ENCODE results near the gene ZNF385C.
"Not testable (repeated sequence)": the region's sequence is repeated elsewhere in the genome, so short reads cannot be mapped to it uniquely, and the experiment has no call there.

Gene ZNF385C

DNA sequence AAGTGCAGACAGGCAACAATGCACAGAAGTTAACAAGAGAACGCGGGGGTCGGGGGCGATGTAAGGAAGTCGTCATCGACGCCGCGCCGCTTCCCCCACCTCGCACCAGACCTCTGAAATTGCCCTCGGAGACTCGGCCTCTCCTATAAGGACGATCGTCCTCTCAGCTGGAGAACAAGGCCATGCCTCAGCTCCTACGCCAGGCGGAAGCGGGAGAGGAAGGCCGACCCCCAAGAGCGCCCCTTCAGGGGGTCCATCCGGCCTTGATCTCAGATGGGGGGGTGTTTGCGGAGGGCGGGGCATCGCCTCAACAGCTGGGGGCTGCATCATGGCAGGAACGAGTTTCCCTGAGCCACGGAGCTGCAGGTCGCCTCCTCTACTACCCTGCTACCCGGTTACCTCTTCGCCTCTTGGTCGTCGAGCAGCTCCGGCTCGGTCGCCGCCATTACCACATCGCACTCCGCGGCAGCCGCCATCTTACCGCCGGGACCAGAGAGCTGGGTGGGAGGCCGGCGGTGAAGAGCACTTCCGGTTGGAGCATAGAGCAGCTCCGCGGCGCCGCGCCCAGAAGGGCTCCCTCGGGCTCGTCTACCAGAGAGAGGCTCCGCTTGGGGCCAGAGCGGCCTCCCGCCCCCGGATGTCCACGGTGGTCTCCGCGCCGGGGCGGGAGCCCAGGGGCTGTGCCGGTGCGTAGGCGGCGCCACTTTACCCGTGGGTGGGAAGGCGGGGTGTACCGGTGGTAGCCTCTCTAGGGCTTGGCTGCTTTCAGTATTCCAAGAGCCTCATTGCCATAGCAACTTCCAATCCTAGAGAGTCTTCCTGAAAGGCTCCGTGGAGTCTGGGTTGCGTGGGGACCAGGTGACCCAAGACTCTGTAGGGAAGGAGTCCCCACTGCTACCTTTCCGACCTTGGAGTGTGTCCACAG, 81.1 kb downstream of the ZNF385C start, which contains the start of gene DNAJC7:
Gene DNAJC7 (minus strand): TSS at position 499 of the 925 bp plus-strand sequence. CDS start 23 bp downstream, at position 476.
- DNase-seq, result peak; percentile 94

DNA sequence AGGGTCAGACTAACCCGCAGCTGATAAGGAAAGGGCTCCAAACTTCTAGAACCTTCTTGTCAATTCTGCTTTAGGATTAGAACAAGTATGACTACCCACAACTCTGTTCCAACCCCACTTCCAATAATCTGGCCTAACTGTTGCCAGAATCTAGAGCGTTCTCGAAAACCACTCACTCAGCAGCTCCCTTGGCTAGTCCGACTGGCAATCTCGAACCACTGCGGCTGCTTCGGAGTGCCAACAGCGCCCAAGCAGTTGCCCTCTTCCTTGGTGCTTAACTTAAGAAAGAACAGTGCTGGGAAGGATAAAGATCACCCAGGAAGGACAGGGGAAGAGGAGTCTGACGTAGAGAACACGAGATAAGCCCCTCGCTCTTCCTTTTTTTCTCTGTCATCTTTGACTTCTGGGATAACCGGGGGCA, 81.9 kb downstream of the ZNF385C start:
- DNase-seq, result peak; percentile 33

- not testable (repeated sequence) for DNase-seq
Measured at GRCh38 chr17:42013740-42014139, 84.5 kb downstream of the ZNF385C start.

GRCh38 chr17:42012363-42012762, 85.9 kb downstream of the ZNF385C start:
- DNase-seq, result not testable (repeated sequence)

DNA sequence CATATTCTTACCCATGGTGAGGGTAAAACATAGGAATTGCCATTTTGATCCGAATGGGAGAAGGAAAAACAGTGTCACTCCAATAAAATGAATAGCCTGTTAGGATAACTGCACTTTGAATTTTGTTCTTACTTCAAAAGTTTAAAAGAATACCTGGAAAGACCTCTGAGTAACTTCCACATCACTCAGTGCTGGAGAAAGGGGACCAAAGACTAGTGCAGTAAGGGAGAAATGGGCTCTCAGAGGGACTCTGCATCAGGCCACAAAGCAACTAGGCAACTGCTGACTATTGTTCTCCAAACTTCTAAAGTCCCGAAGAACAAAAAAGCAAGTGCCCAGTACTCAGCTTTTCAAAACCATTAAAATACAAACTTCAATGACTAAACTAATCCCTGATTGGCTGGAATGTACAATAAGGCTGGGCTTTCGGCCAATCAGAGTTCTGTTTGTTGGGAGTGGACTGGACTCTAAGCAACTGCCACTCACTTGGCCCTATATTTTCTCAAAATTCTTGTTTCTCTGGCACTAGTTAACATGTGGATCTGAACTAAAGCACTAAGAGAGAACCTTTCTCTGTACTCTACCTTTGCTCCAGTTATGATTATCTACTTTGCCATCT, 87.3 kb downstream of the ZNF385C start:
- DNase-seq, result no peak

- not testable (repeated sequence) for DNase-seq
Measured at GRCh38 chr17:42010266-42010680, 88.0 kb downstream of the ZNF385C start.

GRCh38 chr17:42009170-42009569, 89.1 kb downstream of the ZNF385C start:
- no peak for DNase-seq

- no peak for DNase-seq
Measured at GRCh38 chr17:42005166-42005565, 93.1 kb downstream of the ZNF385C start.

DNA sequence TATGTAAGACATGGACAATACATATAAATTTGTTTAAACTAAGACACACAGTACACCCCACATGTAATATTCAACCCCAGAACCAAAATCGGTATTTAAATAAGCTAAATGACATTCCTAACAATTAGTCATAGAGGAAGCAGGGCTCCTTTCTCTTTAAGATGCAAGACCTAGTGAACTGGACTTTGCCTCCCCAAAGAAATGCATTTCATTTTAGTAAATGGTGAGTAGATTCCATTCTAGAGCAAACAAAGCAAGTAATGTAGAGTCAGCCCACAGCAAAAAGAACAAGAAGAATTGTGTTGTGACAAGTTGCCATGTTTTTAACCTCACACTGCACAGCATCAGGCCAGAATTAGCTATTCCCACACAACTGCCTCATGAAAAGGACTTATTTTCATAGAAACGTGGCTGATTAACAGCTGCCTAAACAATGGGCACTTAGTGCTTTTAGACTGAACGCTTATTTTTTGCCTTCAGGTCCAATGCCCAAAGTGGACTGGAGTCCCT, 95.4 kb downstream of the ZNF385C start:
- DNase-seq, result no peak

- no peak for DNase-seq
Measured at GRCh38 chr17:42002175-42002791, 96.0 kb downstream of the ZNF385C start.

- DNase-seq, result no peak
Measured at GRCh38 chr17:42001729-42002128, 96.5 kb downstream of the ZNF385C start.

- DNase-seq, result no peak
Measured at GRCh38 chr17:42000413-42001133, 97.7 kb downstream of the ZNF385C start.

- no peak for DNase-seq
Measured at GRCh38 chr17:41998497-41998896, 99.8 kb downstream of the ZNF385C start.

- DNase-seq, result no peak
Measured at GRCh38 chr17:41996855-41997164, 101.5 kb downstream of the ZNF385C start.

GRCh38 chr17:41992576-41992975, 105.7 kb downstream of the ZNF385C start:
- DNase-seq, result no peak

- no peak for DNase-seq
Measured at GRCh38 chr17:41989702-41990419, 108.4 kb downstream of the ZNF385C start.

GRCh38 chr17:41988418-41988817, 109.9 kb downstream of the ZNF385C start:
- DNase-seq, result no peak

- no peak for DNase-seq
Measured at GRCh38 chr17:41987642-41988041, 110.6 kb downstream of the ZNF385C start.

DNA sequence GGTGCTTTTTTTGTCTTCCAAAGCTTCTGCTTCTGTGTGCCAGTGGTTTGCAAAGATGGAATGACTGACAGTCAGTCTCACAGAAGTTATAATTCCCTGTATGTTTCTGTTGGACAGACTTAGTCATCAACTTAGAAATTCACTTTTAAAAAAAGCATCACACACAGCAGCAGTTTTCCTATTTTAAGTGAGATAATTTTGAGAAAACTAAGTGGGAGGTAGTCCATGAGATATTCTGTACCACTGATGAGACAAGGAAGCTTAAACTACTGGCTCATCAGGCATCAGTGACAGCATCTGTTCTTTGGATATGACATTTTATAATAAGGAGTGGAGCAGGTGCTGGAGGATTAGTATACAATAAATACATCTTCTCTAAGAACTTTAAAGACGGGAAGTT, 111.6 kb downstream of the ZNF385C start:
- no peak for DNase-seq

DNA sequence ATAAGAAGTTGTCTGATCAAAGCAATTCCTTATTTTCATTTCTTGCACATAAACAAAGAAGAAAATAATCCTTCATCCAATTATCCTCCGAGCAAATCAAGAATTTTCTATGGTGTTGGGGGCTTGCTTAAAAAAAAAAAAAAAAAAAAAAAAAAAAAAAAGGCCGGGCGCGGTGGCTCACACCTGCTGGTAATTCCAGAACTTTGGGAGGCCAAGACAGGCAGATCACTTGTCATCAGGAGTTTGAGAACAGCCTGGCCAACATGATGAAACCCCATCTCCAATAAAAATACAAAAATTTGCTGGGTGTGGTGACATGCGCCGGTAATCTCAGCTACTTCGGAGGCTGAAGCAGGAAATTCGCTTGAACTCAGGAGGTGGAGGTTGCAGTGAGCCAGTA, 112.4 kb downstream of the ZNF385C start:
- no peak for DNase-seq

- DNase-seq, result no peak
Measured at GRCh38 chr17:41984454-41984853, 113.8 kb downstream of the ZNF385C start.

Measured in NCI-H1092 treated with DMSO at 0.1 percent for 48 hours (cell line).